Stimulated activated CD8-positive, alpha-beta memory T cell treated with anti-CD3 and anti-CD28 coated beads, Interleukin-15, amount 100 ng/mL, for 48 hours (primary cell): ENCODE results near the gene ERICH3.

Experiments used
- DNase-seq, 2 donors: peaks; one replicate each; pipeline ENCODE4 v3.0.0-alpha.2; 2020; ENCODE audit warnings: low read depth in 2 of 2

The ERICH3 gene

GRCh38 chr1:74587888-74588287 lies 85.7 kb downstream of the ERICH3 start:
- DNase-seq: no peak

- DNase-seq: no peak
Measured at GRCh38 chr1:74586253-74586897, 87.2 kb downstream of the ERICH3 start.

GRCh38 chr1:74584185-74584584 lies 89.4 kb downstream of the ERICH3 start:
- DNase-seq: no peak

- no peak for DNase-seq
Measured at GRCh38 chr1:74583397-74583796, 90.2 kb downstream of the ERICH3 start.

GRCh38 chr1:74579425-74579824 lies 94.2 kb downstream of the ERICH3 start:
- DNase-seq: no peak

- DNase-seq: no peak
Measured at GRCh38 chr1:74578101-74578500, 95.5 kb downstream of the ERICH3 start.

- no peak for DNase-seq
Measured at GRCh38 chr1:74571891-74572290, 101.7 kb downstream of the ERICH3 start.

- no peak for DNase-seq
Measured at GRCh38 chr1:74571493-74571800, 102.1 kb downstream of the ERICH3 start.

GRCh38 chr1:74570797-74571492 lies 102.6 kb downstream of the ERICH3 start:
- DNase-seq: no peak

GRCh38 chr1:74549932-74550331 lies 123.7 kb downstream of the ERICH3 start:
- no peak for DNase-seq

- no peak for DNase-seq
Measured at GRCh38 chr1:74548961-74549750, 124.4 kb downstream of the ERICH3 start.

- no peak for DNase-seq
Measured at GRCh38 chr1:74545821-74546220, 127.8 kb downstream of the ERICH3 start.

GRCh38 chr1:74534241-74534640 lies 139.4 kb downstream of the ERICH3 start:
- no peak for DNase-seq

- DNase-seq: no peak
Measured at GRCh38 chr1:74531796-74532195, 141.8 kb downstream of the ERICH3 start.

- DNase-seq: no peak
Measured at GRCh38 chr1:74530892-74531291, 142.7 kb downstream of the ERICH3 start.

GRCh38 chr1:74528123-74528522 lies 145.5 kb downstream of the ERICH3 start:
- no peak for DNase-seq

GRCh38 chr1:74526708-74527107 lies 146.9 kb downstream of the ERICH3 start:
- DNase-seq: no peak

- DNase-seq: no peak
Measured at GRCh38 chr1:74523873-74524480, 149.6 kb downstream of the ERICH3 start.

GRCh38 chr1:74522148-74522547 lies 151.4 kb downstream of the ERICH3 start:
- DNase-seq: no peak
